Activated naive CD4-positive, alpha-beta T cell (primary cell): ENCODE measurements around the gene PAPSS1.
"Not testable (repeated sequence)": the region's sequence is repeated elsewhere in the genome, so short reads cannot be mapped to it uniquely, and the experiment has no call there.

Experiments
- DNase-seq, 4 experiments: peaks; one replicate each; lab custom pipeline; 2025; lab: John Stamatoyannopoulos, UW

PAPSS1 gene

GRCh38 chr4:107719922-107720722, at the start of gene PAPSS1:
PAPSS1 (minus strand) TSS chr4:107720234; CDS start chr4:107720179, 55 bp downstream.
- DNase-seq = peak; percentile 87 to 96 (median 90)

- no peak for DNase-seq
Measured at GRCh38 chr4:107760281-107760947, 40.4 kb upstream of the PAPSS1 start.

GRCh38 chr4:107757864-107758476, 37.9 kb upstream of the PAPSS1 start:
- DNase-seq = no peak

- DNase-seq = no peak
Measured at GRCh38 chr4:107757283-107757682, 37.2 kb upstream of the PAPSS1 start.

GRCh38 chr4:107755841-107756356, 35.9 kb upstream of the PAPSS1 start:
- DNase-seq = no peak

GRCh38 chr4:107751670-107752069, 31.6 kb upstream of the PAPSS1 start:
- DNase-seq = no peak

- no peak for DNase-seq
Measured at GRCh38 chr4:107747748-107748486, 27.9 kb upstream of the PAPSS1 start.

GRCh38 chr4:107746161-107746560, 26.1 kb upstream of the PAPSS1 start:
- DNase-seq = no peak

GRCh38 chr4:107744532-107744931, 24.5 kb upstream of the PAPSS1 start:
- DNase-seq = no peak

GRCh38 chr4:107743532-107743931, 23.5 kb upstream of the PAPSS1 start:
- no peak for DNase-seq

GRCh38 chr4:107742791-107743190, 22.8 kb upstream of the PAPSS1 start:
- no peak for DNase-seq

GRCh38 chr4:107742196-107742595, 22.2 kb upstream of the PAPSS1 start:
- DNase-seq = no peak

- DNase-seq = no peak
Measured at GRCh38 chr4:107740950-107741701, 21.1 kb upstream of the PAPSS1 start.

- no peak for DNase-seq
Measured at GRCh38 chr4:107740381-107740780, 20.3 kb upstream of the PAPSS1 start.

GRCh38 chr4:107737450-107737849, 17.4 kb upstream of the PAPSS1 start:
- DNase-seq = no peak

- peak in 1 of 4 experiments; percentile 1 for DNase-seq
Measured at GRCh38 chr4:107736924-107737448, 17.0 kb upstream of the PAPSS1 start.

- no peak for DNase-seq
Measured at GRCh38 chr4:107736037-107736436, 16.0 kb upstream of the PAPSS1 start.

GRCh38 chr4:107734120-107734519, 14.1 kb upstream of the PAPSS1 start:
- DNase-seq = no peak

- DNase-seq = no peak
Measured at GRCh38 chr4:107733431-107733925, 13.4 kb upstream of the PAPSS1 start.

- not testable (repeated sequence) for DNase-seq
Measured at GRCh38 chr4:107729050-107729449, 9.0 kb upstream of the PAPSS1 start.
